Neural progenitor cell (in vitro differentiated cells): Measurements from ENCODE around the gene CHORDC1. TPM values are rescaled to one million over a fixed set of nuclear protein-coding genes. Genes with fewer than 3 reads are reported as not detected.

ENCODE experiments used
- DNase-seq: peaks from one replicate; pipeline ENCODE4 v3.0.0-alpha.2; 2016; ENCODE audit warnings: low spot score
- H2AFZ ChIP-seq: fragments of 200-600 bp; sonication (generic); replicated peaks from 2 replicates; pipeline ENCODE4 v1.6.1; 2016; ENCODE audit warnings: antibody characterized with exemption
- H3F3A ChIP-seq: fragments of 200-600 bp; sonication (generic); 2 replicates; pipeline ENCODE4 v1.6.1; 2016; ENCODE audit warnings: antibody characterized with exemption, low read depth
- H3K27ac ChIP-seq: fragments of 200-600 bp; sonication (generic); 2 replicates; pipeline ENCODE4 v1.5.1; 2016; ENCODE audit warnings: mild to moderate bottlenecking
- H3K27me3 ChIP-seq: fragments of 200-600 bp; sonication (generic); 2 replicates; pipeline ENCODE4 v1.6.1; 2016; ENCODE audit warnings: mild to moderate bottlenecking, moderate library complexity
- H3K36me3 ChIP-seq: fragments of 200-600 bp; sonication (generic); 2 replicates; pipeline ENCODE4 v1.5.1; 2016
- H3K4me1 ChIP-seq: fragments of 200-600 bp; sonication (generic); 2 replicates; pipeline ENCODE4 v1.6.1; 2016; ENCODE audit warnings: mixed run types
- H3K4me2 ChIP-seq: fragments of 200-600 bp; sonication (generic); 2 replicates; pipeline ENCODE4 v1.6.1; 2016
- H3K4me3 ChIP-seq: fragments of 200-600 bp; sonication (generic); 2 replicates; pipeline ENCODE4 v1.5.1; 2016
- H3K79me2 ChIP-seq: fragments of 200-600 bp; sonication (generic); 2 replicates; pipeline ENCODE4 v1.6.1; 2016; ENCODE audit warnings: low read depth
- H3K9ac ChIP-seq: fragments of 200-600 bp; sonication (generic); 2 replicates; pipeline ENCODE4 v1.6.1; 2016
- H3K9me3 ChIP-seq: fragments of 200-600 bp; sonication (generic); 2 replicates; pipeline ENCODE4 v1.5.1; 2016; ENCODE audit warnings: low read depth
- H4K20me1 ChIP-seq: fragments of 200-600 bp; sonication (generic); 2 replicates; pipeline ENCODE4 v1.6.1; 2016; ENCODE audit warnings: low read depth
- H3K27ac Mint-ChIP-seq: 3 replicates; pipeline ENCODE4 v1.8.0; 2021; ENCODE audit warnings: mixed read lengths
- H3K27me3 Mint-ChIP-seq: 2 replicates; pipeline ENCODE4 v1.8.0; 2022; ENCODE audit warnings: low read depth, mild to moderate bottlenecking, inconsistent platforms, moderate library complexity, mixed read lengths; ENCODE audit not compliant: insufficient read depth
- H3K36me3 Mint-ChIP-seq: 3 replicates; pipeline ENCODE4 v1.8.0; 2021; ENCODE audit warnings: mixed read lengths
- H3K4me1 Mint-ChIP-seq: 3 replicates; pipeline ENCODE4 v1.8.0; 2021; ENCODE audit warnings: mixed read lengths
- H3K4me3 Mint-ChIP-seq: 3 replicates; pipeline ENCODE4 v1.8.0; 2021; ENCODE audit warnings: mild to moderate bottlenecking, moderate library complexity, mixed read lengths
- H3K9me3 Mint-ChIP-seq: 3 replicates; pipeline ENCODE4 v1.8.0; 2020; ENCODE audit warnings: mixed read lengths
- EZH2 ChIP-seq: fragments of 200-600 bp; sonication (generic); IDR thresholded peaks from 2 replicates; pipeline ENCODE4 v1.6.1; 2017; ENCODE audit warnings: antibody characterized with exemption, mild to moderate bottlenecking, moderate library complexity
- EZH2phosphoT487 ChIP-seq: fragments of 200-600 bp; sonication (generic); IDR thresholded peaks from 2 replicates; pipeline ENCODE4 v1.6.1; 2017; ENCODE audit warnings: antibody characterized with exemption
- total RNA-seq: library from RNA; depleted of rRNA; stranded (reverse); fragments of >200 nt; gene quantifications from 2 replicates; pipeline ENCODE4 v1.2.3, GENCODE V29; 2015; ENCODE audit warnings: low replicate concordance
- TF ChIP-seq, protein P1 (sequence below): fragments of 200-600 bp; sonication (generic); IDR thresholded peaks from 2 replicates; pipeline ENCODE4 v1.5.1; 2017; ENCODE audit warnings: antibody characterized with exemption, mild to moderate bottlenecking

The CHORDC1 gene
- total RNA-seq, 1 donor from 2014 or later = 120 TPM

DNA sequence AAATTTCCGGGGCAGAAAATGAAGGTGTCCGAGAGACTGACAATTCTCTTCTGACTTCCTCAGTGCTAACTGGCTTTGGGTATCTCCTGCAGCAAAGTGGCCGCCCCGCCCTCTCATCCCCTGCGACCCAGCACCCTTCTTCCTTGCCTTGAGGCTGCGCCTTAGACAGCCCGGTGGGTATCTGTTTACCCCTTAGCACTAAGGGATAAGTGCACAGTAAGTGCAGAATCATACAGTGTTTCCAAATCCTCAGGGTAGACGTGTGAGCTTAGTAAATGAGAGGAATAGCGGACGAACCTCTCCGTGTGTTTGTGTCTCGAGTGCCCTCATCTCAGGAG is 368 bp upstream of the CHORDC1 start:
- no peaks in the 10 kb centered on the region for H3K36me3 ChIP-seq
- Mint-ChIP-seq H3K36me3 (peaks cover 6% of the 10 kb centered on the region), H3K27ac (peak overlapping the region; percentile 81), H3K4me1 (peaks cover 27% of the 10 kb centered on the region), H3K27me3 (peaks cover 2% of the 10 kb centered on the region), H3K9me3 (no peaks in the 10 kb centered on the region), H3K4me3 (peak overlapping the region; percentile 99)
- H3K9ac ChIP-seq = peak overlapping the region; percentile 84
- no peaks in the 10 kb centered on the region for H3K9me3 ChIP-seq
- H3K27me3 ChIP-seq = no peaks in the 10 kb centered on the region
- peak overlapping the region; percentile 82 for H3K27ac ChIP-seq
- H3K4me2 ChIP-seq = peak overlapping the region; percentile 98
- peaks cover 57% of the 10 kb centered on the region for H3K79me2 ChIP-seq
- peak overlapping the region; percentile 72 for H3K4me3 ChIP-seq
- no peak for DNase-seq
- H3F3A ChIP-seq = no peaks in the 10 kb centered on the region
- peaks cover 41% of the 10 kb centered on the region for H4K20me1 ChIP-seq
- H2AFZ ChIP-seq = peak overlapping the region; percentile 99
- TF ChIP-seq EZH2 (no peak), EZH2phosphoT487 (no peak)
- TF ChIP-seq, protein P1, sequence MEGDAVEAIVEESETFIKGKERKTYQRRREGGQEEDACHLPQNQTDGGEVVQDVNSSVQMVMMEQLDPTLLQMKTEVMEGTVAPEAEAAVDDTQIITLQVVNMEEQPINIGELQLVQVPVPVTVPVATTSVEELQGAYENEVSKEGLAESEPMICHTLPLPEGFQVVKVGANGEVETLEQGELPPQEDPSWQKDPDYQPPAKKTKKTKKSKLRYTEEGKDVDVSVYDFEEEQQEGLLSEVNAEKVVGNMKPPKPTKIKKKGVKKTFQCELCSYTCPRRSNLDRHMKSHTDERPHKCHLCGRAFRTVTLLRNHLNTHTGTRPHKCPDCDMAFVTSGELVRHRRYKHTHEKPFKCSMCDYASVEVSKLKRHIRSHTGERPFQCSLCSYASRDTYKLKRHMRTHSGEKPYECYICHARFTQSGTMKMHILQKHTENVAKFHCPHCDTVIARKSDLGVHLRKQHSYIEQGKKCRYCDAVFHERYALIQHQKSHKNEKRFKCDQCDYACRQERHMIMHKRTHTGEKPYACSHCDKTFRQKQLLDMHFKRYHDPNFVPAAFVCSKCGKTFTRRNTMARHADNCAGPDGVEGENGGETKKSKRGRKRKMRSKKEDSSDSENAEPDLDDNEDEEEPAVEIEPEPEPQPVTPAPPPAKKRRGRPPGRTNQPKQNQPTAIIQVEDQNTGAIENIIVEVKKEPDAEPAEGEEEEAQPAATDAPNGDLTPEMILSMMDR = no peak
- H3K4me1 ChIP-seq = peaks cover 12% of the 10 kb centered on the region

DNA sequence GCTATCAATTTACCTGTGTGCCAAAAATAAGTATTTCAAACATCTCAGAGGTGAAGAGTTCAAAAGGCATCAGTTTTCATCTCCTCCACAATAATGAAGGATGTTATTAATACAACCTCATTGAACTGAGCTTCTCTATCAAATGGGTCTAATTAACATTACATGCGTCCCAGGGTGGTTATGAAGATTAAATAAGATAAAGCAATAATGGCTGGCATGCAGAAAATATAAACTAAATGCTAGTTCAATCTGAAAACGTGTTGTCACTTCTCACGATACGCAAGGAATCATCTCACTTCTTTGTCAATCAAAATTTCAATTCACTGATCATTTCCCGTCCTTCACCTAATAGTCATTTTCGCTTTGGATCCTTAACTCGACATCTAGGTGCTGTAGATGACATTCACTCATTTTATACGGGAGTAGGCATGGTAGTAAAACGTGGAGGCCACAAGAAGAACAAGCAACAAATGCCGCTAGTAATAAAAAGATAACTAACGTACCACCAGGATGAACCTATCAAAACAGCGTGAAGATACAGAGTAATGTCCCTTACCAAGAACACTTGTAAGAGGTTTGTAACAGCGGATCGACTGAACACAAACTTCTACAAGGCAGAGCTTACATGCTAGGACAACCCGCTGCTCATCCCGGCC is 918 bp downstream of the CHORDC1 start:
- H3K27ac Mint-ChIP-seq = peak overlapping the region; percentile 99
- H3K9ac ChIP-seq = peak overlapping the region; percentile 84
- peaks cover 13% of the 10 kb centered on the region for H3K4me1 ChIP-seq
- H3K9me3 Mint-ChIP-seq = no peaks in the 10 kb centered on the region
- no peak for DNase-seq
- H3K4me2 ChIP-seq = peak overlapping the region; percentile 98
- H3K4me3 Mint-ChIP-seq = peak overlapping the region; percentile 99
- H4K20me1 ChIP-seq = peaks cover 46% of the 10 kb centered on the region
- H3K27me3 ChIP-seq = no peaks in the 10 kb centered on the region
- no peak overlapping the region for H2AFZ ChIP-seq
- no peaks in the 10 kb centered on the region for H3F3A ChIP-seq
- no peak overlapping the region for H3K27ac ChIP-seq
- H3K9me3 ChIP-seq = no peaks in the 10 kb centered on the region
- H3K4me3 ChIP-seq = peak overlapping the region; percentile 72
- no peaks in the 10 kb centered on the region for H3K36me3 ChIP-seq
- peaks cover 8% of the 10 kb centered on the region for H3K36me3 Mint-ChIP-seq
- H3K27me3 Mint-ChIP-seq = peaks cover 1% of the 10 kb centered on the region
- H3K4me1 Mint-ChIP-seq = peaks cover 27% of the 10 kb centered on the region
- TF ChIP-seq EZH2phosphoT487 = no peak
- TF ChIP-seq, protein P1 = no peak
- TF ChIP-seq EZH2 = no peak
- H3K79me2 ChIP-seq = peaks cover 70% of the 10 kb centered on the region

DNA sequence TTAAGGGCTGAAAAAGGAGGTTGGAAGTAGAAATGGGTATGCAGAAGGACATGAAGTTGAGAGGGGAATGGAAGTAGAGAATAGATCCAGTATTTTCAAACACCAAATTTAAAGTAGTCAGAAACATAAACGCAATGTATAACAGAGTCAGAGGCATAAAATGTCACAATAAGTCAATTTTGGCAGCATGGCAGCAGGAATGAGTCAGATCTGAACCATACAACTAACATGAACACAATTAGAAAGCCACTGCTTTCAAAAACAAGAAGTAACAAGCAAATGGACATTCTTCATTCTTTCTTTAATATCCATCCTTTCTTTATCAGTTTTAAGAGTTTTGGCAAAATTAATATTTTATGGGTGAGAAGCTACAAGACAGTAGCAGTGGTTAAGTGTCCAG is 2.5 kb downstream of the CHORDC1 start:
- Histone ChIP-seq H4K20me1 (peaks cover 49% of the 10 kb centered on the region), H3K79me2 (peaks cover 85% of the 10 kb centered on the region), H3F3A (no peaks in the 10 kb centered on the region), H2AFZ (no peak overlapping the region), H3K27me3 (no peaks in the 10 kb centered on the region), H3K36me3 (no peaks in the 10 kb centered on the region), H3K4me3 (peak overlapping the region; percentile 72), H3K4me2 (peak overlapping the region; percentile 98), H3K9me3 (no peaks in the 10 kb centered on the region), H3K4me1 (peaks cover 17% of the 10 kb centered on the region), H3K9ac (no peak overlapping the region), H3K27ac (no peak overlapping the region)
- peaks cover 13% of the 10 kb centered on the region for H3K36me3 Mint-ChIP-seq
- H3K27me3 Mint-ChIP-seq = no peaks in the 10 kb centered on the region
- H3K9me3 Mint-ChIP-seq = no peaks in the 10 kb centered on the region
- no peak overlapping the region for H3K27ac Mint-ChIP-seq
- TF ChIP-seq EZH2phosphoT487 (no peak), EZH2 (no peak)
- TF ChIP-seq, protein P1 = no peak
- no peak overlapping the region for H3K4me3 Mint-ChIP-seq
- no peak for DNase-seq
- H3K4me1 Mint-ChIP-seq = peaks cover 27% of the 10 kb centered on the region
